Measurements from ENCODE around the gene CCBE1. TPM values are rescaled to one million over a fixed set of nuclear protein-coding genes. Genes with fewer than 3 reads are reported as not detected.

CCBE1 gene
- total RNA-seq, 4 donors from 2014 or later, result 0.18 to 2.8 (median 1.6) TPM

GRCh38 chr18:59539108-59539507, 158.1 kb downstream of the CCBE1 start:
- no peak for DNase-seq
- H3K4me1 ChIP-seq, result no peaks in the 10 kb centered on the region
- TF ChIP-seq POLR2A (IDR thresholded peaks at IDR 0.05), result no peak
- TF ChIP-seq CTCF (IDR thresholded peaks at IDR 0.05), result no peak
- no peaks in the 10 kb centered on the region for H3K9me3 ChIP-seq
- no peak overlapping the region for H3K4me3 ChIP-seq
- H3K36me3 ChIP-seq, result no peaks in the 10 kb centered on the region
- H3K27ac ChIP-seq, result no peak overlapping the region
- H3K27me3 ChIP-seq, result no peaks in the 10 kb centered on the region

DNA sequence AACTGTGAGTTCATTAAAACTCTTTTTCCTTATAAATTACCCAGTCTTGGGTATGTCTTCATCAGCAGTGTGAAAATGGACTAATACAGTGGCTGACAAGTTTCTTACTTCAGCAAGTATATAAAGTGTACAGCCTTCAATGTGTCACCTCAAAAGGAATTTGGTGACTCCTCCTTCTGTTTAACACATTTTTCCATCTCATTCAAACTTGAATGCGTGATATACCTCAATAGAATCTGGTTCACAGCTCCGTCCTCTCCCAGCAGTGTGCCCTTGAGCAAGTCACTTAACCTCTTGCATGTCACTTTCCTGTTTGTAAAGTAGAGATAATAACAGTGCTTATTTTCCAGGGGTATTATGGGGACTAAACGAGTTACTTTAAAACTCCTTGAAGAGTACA, 159.6 kb downstream of the CCBE1 start:
- Histone ChIP-seq H3K27ac (no peak overlapping the region), H3K9me3 (no peaks in the 10 kb centered on the region), H3K36me3 (no peaks in the 10 kb centered on the region), H3K27me3 (no peaks in the 10 kb centered on the region), H3K4me3 (no peak overlapping the region), H3K4me1 (no peaks in the 10 kb centered on the region)
- DNase-seq, result no peak
- TF ChIP-seq POLR2A (IDR thresholded peaks at IDR 0.05), result no peak
- TF ChIP-seq CTCF (IDR thresholded peaks at IDR 0.05), result no peak

- no peak overlapping the region for H3K4me3 ChIP-seq
- no peaks in the 10 kb centered on the region for H3K4me1 ChIP-seq
- H3K36me3 ChIP-seq, result no peaks in the 10 kb centered on the region
- no peak for TF ChIP-seq POLR2A (IDR thresholded peaks at IDR 0.05)
- no peak for TF ChIP-seq CTCF (IDR thresholded peaks at IDR 0.05)
- no peaks in the 10 kb centered on the region for H3K27me3 ChIP-seq
- no peak for DNase-seq
- no peak overlapping the region for H3K27ac ChIP-seq
- H3K9me3 ChIP-seq, result no peaks in the 10 kb centered on the region
Measured at GRCh38 chr18:59536166-59536565, 161.1 kb downstream of the CCBE1 start.

GRCh38 chr18:59535055-59535454, 162.2 kb downstream of the CCBE1 start:
- DNase-seq, result no peak
- TF ChIP-seq CTCF (IDR thresholded peaks at IDR 0.05), result no peak
- no peak for TF ChIP-seq POLR2A (IDR thresholded peaks at IDR 0.05)
- Histone ChIP-seq H3K4me3 (no peak overlapping the region), H3K36me3 (no peaks in the 10 kb centered on the region), H3K27me3 (no peaks in the 10 kb centered on the region), H3K27ac (no peak overlapping the region), H3K9me3 (no peaks in the 10 kb centered on the region), H3K4me1 (no peaks in the 10 kb centered on the region)

- Histone ChIP-seq H3K4me3 (no peak overlapping the region), H3K36me3 (no peaks in the 10 kb centered on the region), H3K9me3 (no peaks in the 10 kb centered on the region), H3K4me1 (no peaks in the 10 kb centered on the region), H3K27me3 (no peaks in the 10 kb centered on the region), H3K27ac (no peak overlapping the region)
- no peak for TF ChIP-seq POLR2A (IDR thresholded peaks at IDR 0.05)
- TF ChIP-seq CTCF (IDR thresholded peaks at IDR 0.05), result no peak
- no peak for DNase-seq
Measured at GRCh38 chr18:59528866-59529265, 168.4 kb downstream of the CCBE1 start.
